Endothelial cell of umbilical vein (primary cell): ENCODE measurements around the gene ITSN2. TPM values are rescaled to one million over a fixed set of nuclear protein-coding genes. Genes with fewer than 3 reads are reported as not detected.
A peak's percentile ranks its signal among the peaks of the same experiment; 100 is the strongest.

Experiments used
- BruUV-seq: library from RNA; stranded (reverse); fragments of 400-500 nt; replicated peaks from 2 replicates; lab custom pipeline; 2021; lab: Mats Ljungman, UMichigan
- CTCF ChIA-PET: fragments of 300-600, 350-600 bp; sonication (Branson Sonifier 250); formaldehyde crosslinking; loops from one replicate; lab custom pipeline; 2021; ENCODE audit warnings: antibody characterized with exemption, inconsistent platforms; lab: Charles Lee
- POLR2A ChIA-PET: fragments of 300-600, 350-600 bp; sonication (Branson Sonifier 250); formaldehyde crosslinking; loops from one replicate; lab custom pipeline; 2021; ENCODE audit warnings: antibody characterized with exemption, inconsistent platforms; lab: Charles Lee
- DNase-seq: peaks from one replicate; pipeline ENCODE4 v3.0.0-alpha.2; 2011; ENCODE audit warnings: low read depth, low spot score
- FAIRE-seq: peaks from 2 replicates; lab custom pipeline; 2011; peaks lifted over from hg19 to GRCh38; lab: Jason Lieb, UNC
- H2AFZ ChIP-seq: 2 replicates; pipeline ENCODE4 v1.6.0; 2012; ENCODE audit warnings: low read depth, low read length, control low read depth, inconsistent platforms
- H3K27ac ChIP-seq: 2 replicates; pipeline ENCODE4 v1.5.1; 2011; ENCODE audit warnings: low read depth, mild to moderate bottlenecking, control low read depth, low read length, moderate library complexity; ENCODE audit not compliant: insufficient read depth
- H3K27me3 ChIP-seq, 2 experiments: 2 replicates each; pipeline versions ENCODE4 v1.6.0 to v1.6.1; 2011; ENCODE audit warnings: low read length in 2 of 2, mixed read lengths in 1 of 2; ENCODE audit not compliant: control insufficient read depth in 2 of 2, insufficient read depth in 2 of 2
- H3K36me3 ChIP-seq, 2 experiments: 2 replicates in 1 of 2; 3 replicates in 1 of 2; pipeline ENCODE4 v1.5.1; 2011; ENCODE audit warnings: low read length in 2 of 2, mild to moderate bottlenecking in 1 of 2, moderate library complexity in 1 of 2; ENCODE audit not compliant: control insufficient read depth in 2 of 2, insufficient read depth in 2 of 2; ENCODE audit errors: extremely low read depth in 1 of 2
- H3K4me1 ChIP-seq: 3 replicates; pipeline ENCODE4 v1.5.1; 2011; ENCODE audit warnings: mild to moderate bottlenecking, low read length; ENCODE audit not compliant: control insufficient read depth, insufficient read depth; ENCODE audit errors: extremely low read depth
- H3K4me2 ChIP-seq: 2 replicates; pipeline ENCODE4 v1.6.1; 2011; ENCODE audit warnings: low read length, control low read depth, mixed read lengths; ENCODE audit not compliant: insufficient read depth
- H3K4me3 ChIP-seq, 3 experiments: fragments of 200-600 bp in 1 of 3; sonication (generic), shearing (Covaris generic) in 1 of 3; replicated peaks in 1 of 3; 2 replicates each; pipeline ENCODE4 v1.5.1; 2011 to 2016; ENCODE audit warnings: control low read depth in 3 of 3, low read length in 3 of 3, mild to moderate bottlenecking in 2 of 3, inconsistent platforms in 1 of 3, low read depth in 1 of 3, moderate library complexity in 1 of 3; ENCODE audit not compliant: insufficient read depth in 1 of 3
- H3K79me2 ChIP-seq: 2 replicates; pipeline ENCODE4 v1.6.0; 2012; ENCODE audit warnings: low read length, inconsistent platforms; ENCODE audit not compliant: control insufficient read depth, insufficient read depth
- H3K9ac ChIP-seq: replicated peaks from 2 replicates; pipeline ENCODE3; 2011; ENCODE audit warnings: low read length, control low read depth; ENCODE audit not compliant: insufficient read depth; ENCODE audit errors: extremely low read depth
- H3K9me1 ChIP-seq: replicated peaks from 3 replicates; pipeline ENCODE4 v1.6.0; 2011; ENCODE audit warnings: mild to moderate bottlenecking, low read length; ENCODE audit not compliant: control insufficient read depth, insufficient read depth; ENCODE audit errors: extremely low read depth
- H3K9me3 ChIP-seq: replicated peaks from 2 replicates; pipeline ENCODE4 v1.5.1; 2012; ENCODE audit warnings: low read length, inconsistent platforms; ENCODE audit not compliant: control insufficient read depth, insufficient read depth
- H4K20me1 ChIP-seq: replicated peaks from 2 replicates; pipeline ENCODE3; 2011; ENCODE audit warnings: mild to moderate bottlenecking, low read length; ENCODE audit not compliant: control insufficient read depth, insufficient read depth; ENCODE audit errors: extremely low read depth
- CTCF ChIP-seq, 2 donors: IDR thresholded peaks; 1 replicate in 1 of 2; 2 replicates in 1 of 2; pipeline ENCODE4 v1.5.1; 2011; ENCODE audit warnings: low read length in 2 of 2, mild to moderate bottlenecking in 2 of 2, moderate library complexity in 2 of 2, control low read depth in 1 of 2, inconsistent platforms in 1 of 2, low read depth in 1 of 2; ENCODE audit not compliant: insufficient read depth in 1 of 2; ENCODE audit errors: extremely low read depth in 1 of 2
- EZH2 ChIP-seq: IDR thresholded peaks from 2 replicates; pipeline ENCODE4 v1.6.1; 2012; ENCODE audit warnings: borderline replicate concordance, low read depth, mild to moderate bottlenecking, moderate library complexity, low read length, inconsistent platforms; ENCODE audit not compliant: severe bottlenecking
- FOS ChIP-seq: IDR thresholded peaks from 2 replicates; pipeline ENCODE4 v1.6.1; 2011; ENCODE audit warnings: mild to moderate bottlenecking, low read length, moderate library complexity, borderline replicate concordance; ENCODE audit not compliant: insufficient read depth
- GATA2 ChIP-seq: IDR thresholded peaks from 2 replicates; pipeline ENCODE4 v1.7.0; 2011; ENCODE audit warnings: low read depth, mild to moderate bottlenecking, moderate library complexity, mixed read lengths, low read length; ENCODE audit not compliant: insufficient read length, insufficient read depth
- JUN ChIP-seq: IDR thresholded peaks from 2 replicates; pipeline ENCODE4 v1.6.1; 2011; ENCODE audit warnings: borderline replicate concordance, low read depth; ENCODE audit not compliant: insufficient read length, insufficient read depth
- MAX ChIP-seq: IDR thresholded peaks from 2 replicates; pipeline ENCODE4 v1.6.1; 2011; ENCODE audit not compliant: insufficient read depth, insufficient read length
- MYC ChIP-seq: IDR thresholded peaks from one replicate; pipeline ENCODE4 v1.6.1; 2011; ENCODE audit warnings: mild to moderate bottlenecking, low read depth, low read length
- POLR2A ChIP-seq: IDR thresholded peaks from 2 replicates; pipeline ENCODE4 v1.6.1; 2012; ENCODE audit warnings: low read depth, mild to moderate bottlenecking, control low read depth, low read length
- POLR2AphosphoS5 ChIP-seq: IDR thresholded peaks from 2 replicates; pipeline ENCODE4 v1.6.1; 2012; ENCODE audit warnings: low read depth, mild to moderate bottlenecking, control low read depth, low read length, moderate library complexity; ENCODE audit not compliant: insufficient read depth
- dilution Hi-C: fragments of 300-500 bp; cut with MboI; formaldehyde crosslinking; loops from one replicate; pipeline ENCODE4 v1.15.0; 2019; ENCODE audit warnings: low sequenced_read_pairs; ENCODE audit not compliant: extremely low pct_ligation_motif_present
- intact Hi-C: fragments of 100-400 bp; cut with micrococcal nuclease; formaldehyde crosslinking; loops from one replicate; pipeline ENCODE4 v1.10.0; 2022
- polyA plus RNA-seq, 4 experiments: library from polyadenylated mRNA; depleted of rRNA in 3 of 4; stranded (reverse) in 3 of 4; unstranded in 1 of 4; fragments of >200 nt; gene quantifications; 2 replicates each; pipeline versions ENCODE4 v1.2.1 to v1.2.3, GENCODE V29; 2011 to 2012; ENCODE audit warnings: missing spikeins in 1 of 4
- total RNA-seq: library from RNA; stranded (reverse); gene quantifications from 2 replicates; pipeline ENCODE4 v1.2.3, GENCODE V29; 2021

The ITSN2 gene
- total and polyA plus RNA-seq, 2 donors (not counting 3 experiments of a cell fraction or from before 2014, with no cell fraction given), result 30.5 to 56.8 TPM

GRCh38 chr2:24269265-24269664 lies 91.1 kb downstream of the ITSN2 start:
- dilution Hi-C loops (no loop called here), intact Hi-C loops (no loop called here)
- peak overlapping the region; percentile 75 for H3K4me2 ChIP-seq
- peaks cover 3% of the 10 kb centered on the region in 2 experiments for H3K36me3 ChIP-seq
- no peaks in the 10 kb centered on the region for H3K27me3 ChIP-seq
- H3K9ac ChIP-seq, result peak overlapping the region; percentile 20
- POLR2A ChIA-PET, result no interaction called here
- no peaks in the 10 kb centered on the region for H3K79me2 ChIP-seq
- TF ChIP-seq FOS, result peak; percentile 89
- TF ChIP-seq EZH2, result no peak
- no peak for TF ChIP-seq POLR2A
- TF ChIP-seq JUN, result peak; percentile 83
- CTCF ChIA-PET, result interaction anchor here (0.6 kb wide), 1 partner anchor 1172 kb away, joined by 3 read pairs; no protein-coding TSS in a partner anchor
- BruUV-seq, result no TSS peak
- no peaks in the 10 kb centered on the region for H4K20me1 ChIP-seq
- peaks cover 18% of the 10 kb centered on the region for H3K4me1 ChIP-seq
- H3K4me3 ChIP-seq, result no peak overlapping the region
- no peaks in the 10 kb centered on the region for H3K9me3 ChIP-seq
- H3K9me1 ChIP-seq, result no peaks in the 10 kb centered on the region
- H3K27ac ChIP-seq, result peak overlapping the region; percentile 68
- peak; percentile 70 for DNase-seq
- H2AFZ ChIP-seq, result peak overlapping the region; percentile 31
- peak; percentile 80 for FAIRE-seq

- H3K27ac ChIP-seq, result no peak overlapping the region
- no peaks in the 10 kb centered on the region for H3K79me2 ChIP-seq
- dilution Hi-C loops (no loop called here), intact Hi-C loops (no loop called here)
- FAIRE-seq (no peak), DNase-seq (no peak)
- H3K4me1 ChIP-seq, result peaks cover 34% of the 10 kb centered on the region
- H3K27me3 ChIP-seq, result no peaks in the 10 kb centered on the region
- no peaks in the 10 kb centered on the region for H4K20me1 ChIP-seq
- no peak overlapping the region for H3K4me3 ChIP-seq
- no peaks in the 10 kb centered on the region for H3K9me3 ChIP-seq
- ChIA-PET CTCF (interaction anchor here (0.8 kb wide), 1 partner anchor 20 kb away, joined by 3 read pairs; no protein-coding TSS in a partner anchor), POLR2A (no interaction called here)
- TF ChIP-seq POLR2A (no peak), FOS (no peak), POLR2AphosphoS5 (no peak), CTCF (IDR thresholded peaks at IDR 0.05; ENCODE audit: extremely low read depth in 1 of 2, insufficient read depth in 1 of 2, low read depth in 1 of 2, low read length in 2 of 2) (no peak), MAX (no peak), MYC (no peak), EZH2 (no peak), GATA2 (no peak), JUN (no peak)
- H3K9ac ChIP-seq, result no peak overlapping the region
- H3K9me1 ChIP-seq, result no peaks in the 10 kb centered on the region
- H2AFZ ChIP-seq, result no peak overlapping the region
- H3K36me3 ChIP-seq, result peaks cover 2 to 5% of the 10 kb centered on the region in 2 experiments
- H3K4me2 ChIP-seq, result no peak overlapping the region
- BruUV-seq, result no TSS peak
These were observed 95.1 kb downstream of the ITSN2 start for GRCh38 chr2:24265212-24265611.
